ENCODE measurements around the gene KLHL2. TPM values are rescaled to one million over a fixed set of nuclear protein-coding genes. Genes with fewer than 3 reads are reported as not detected.

KLHL2 gene
- total RNA-seq, 1 donor from 2014 or later, result 28.2 TPM

DNA sequence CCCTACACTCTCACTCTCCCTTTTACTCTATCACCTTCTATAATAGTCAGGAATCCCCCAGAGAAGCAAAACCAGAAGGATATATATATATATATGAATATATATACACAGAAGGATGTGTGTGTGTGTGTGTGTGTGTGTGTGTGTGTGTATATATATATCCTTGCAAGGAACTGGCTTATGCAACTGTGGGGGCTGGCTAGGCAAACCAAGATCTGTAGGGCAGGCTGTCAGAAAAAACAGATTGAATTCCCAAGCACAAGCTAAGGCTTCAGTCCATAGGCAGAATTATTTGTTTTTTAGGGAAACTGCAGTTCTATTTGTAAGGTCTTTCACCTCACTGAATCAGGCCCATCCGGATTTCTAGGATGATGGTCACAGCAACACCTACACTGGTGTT lies 13.0 kb upstream of the KLHL2 start:
- Histone ChIP-seq H3K27me3 (ENCODE audit: insufficient read depth, low read length) (no peaks in the 10 kb centered on the region), H3K36me3 (ENCODE audit: insufficient read depth, low read length) (no peaks in the 10 kb centered on the region), H4K20me1 (ENCODE audit: insufficient read depth, low read length) (no peaks in the 10 kb centered on the region), H3K9ac (ENCODE audit: low read length) (no peak overlapping the region), H3K79me2 (ENCODE audit: insufficient read depth, low read length) (no peaks in the 10 kb centered on the region), H3K9me3 (ENCODE audit: insufficient read depth, low read depth, low read length) (no peaks in the 10 kb centered on the region), H3K4me1 (ENCODE audit: insufficient read depth, low read length) (no peaks in the 10 kb centered on the region), H3K27ac (ENCODE audit: low read depth, low read length) (no peak overlapping the region), H2AFZ (ENCODE audit: low read depth, low read length) (no peak overlapping the region), H3K4me2 (ENCODE audit: low read length) (no peak overlapping the region), H3K4me3 (ENCODE audit: insufficient read depth, low read depth, low read length) (no peak overlapping the region)
- Mint-ChIP-seq H3K4me3 (ENCODE audit: unreplicated experiment) (no peak overlapping the region), H3K36me3 (ENCODE audit: low read depth, unreplicated experiment) (no peaks in the 10 kb centered on the region), H3K27me3 (ENCODE audit: low read depth, unreplicated experiment) (no peaks in the 10 kb centered on the region), H3K4me1 (ENCODE audit: low read depth, unreplicated experiment) (peaks cover 20% of the 10 kb centered on the region), H3K27ac (ENCODE audit: unreplicated experiment) (no peak overlapping the region), H3K9me3 (ENCODE audit: unreplicated experiment) (no peaks in the 10 kb centered on the region)
- DNase-seq (ENCODE audit: low read depth), result no peak
- no peak for FAIRE-seq
- TF ChIP-seq EZH2 (IDR thresholded peaks at IDR 0.05; ENCODE audit: insufficient read depth, low read length), result no peak
- TF ChIP-seq, protein P1, sequence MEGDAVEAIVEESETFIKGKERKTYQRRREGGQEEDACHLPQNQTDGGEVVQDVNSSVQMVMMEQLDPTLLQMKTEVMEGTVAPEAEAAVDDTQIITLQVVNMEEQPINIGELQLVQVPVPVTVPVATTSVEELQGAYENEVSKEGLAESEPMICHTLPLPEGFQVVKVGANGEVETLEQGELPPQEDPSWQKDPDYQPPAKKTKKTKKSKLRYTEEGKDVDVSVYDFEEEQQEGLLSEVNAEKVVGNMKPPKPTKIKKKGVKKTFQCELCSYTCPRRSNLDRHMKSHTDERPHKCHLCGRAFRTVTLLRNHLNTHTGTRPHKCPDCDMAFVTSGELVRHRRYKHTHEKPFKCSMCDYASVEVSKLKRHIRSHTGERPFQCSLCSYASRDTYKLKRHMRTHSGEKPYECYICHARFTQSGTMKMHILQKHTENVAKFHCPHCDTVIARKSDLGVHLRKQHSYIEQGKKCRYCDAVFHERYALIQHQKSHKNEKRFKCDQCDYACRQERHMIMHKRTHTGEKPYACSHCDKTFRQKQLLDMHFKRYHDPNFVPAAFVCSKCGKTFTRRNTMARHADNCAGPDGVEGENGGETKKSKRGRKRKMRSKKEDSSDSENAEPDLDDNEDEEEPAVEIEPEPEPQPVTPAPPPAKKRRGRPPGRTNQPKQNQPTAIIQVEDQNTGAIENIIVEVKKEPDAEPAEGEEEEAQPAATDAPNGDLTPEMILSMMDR (IDR thresholded peaks at IDR 0.05; ENCODE audit: insufficient read depth, low read depth, low read length), result no peak

GRCh38 chr4:165198329-165198728 lies 9.0 kb upstream of the KLHL2 start:
- H3K27me3 ChIP-seq (ENCODE audit: insufficient read depth, low read length), result no peaks in the 10 kb centered on the region
- no peak overlapping the region for H2AFZ ChIP-seq (ENCODE audit: low read depth, low read length)
- Mint-ChIP-seq H3K4me1 (ENCODE audit: low read depth, unreplicated experiment) (no peaks in the 10 kb centered on the region), H3K27me3 (ENCODE audit: low read depth, unreplicated experiment) (no peaks in the 10 kb centered on the region), H3K36me3 (ENCODE audit: low read depth, unreplicated experiment) (no peaks in the 10 kb centered on the region), H3K9me3 (ENCODE audit: unreplicated experiment) (no peaks in the 10 kb centered on the region), H3K27ac (ENCODE audit: unreplicated experiment) (no peak overlapping the region), H3K4me3 (ENCODE audit: unreplicated experiment) (no peak overlapping the region)
- H3K4me2 ChIP-seq (ENCODE audit: low read length), result no peak overlapping the region
- H3K79me2 ChIP-seq (ENCODE audit: insufficient read depth, low read length), result no peaks in the 10 kb centered on the region
- no peak overlapping the region for H3K4me3 ChIP-seq (ENCODE audit: insufficient read depth, low read depth, low read length)
- no peaks in the 10 kb centered on the region for H4K20me1 ChIP-seq (ENCODE audit: insufficient read depth, low read length)
- no peak for TF ChIP-seq EZH2 (IDR thresholded peaks at IDR 0.05; ENCODE audit: insufficient read depth, low read length)
- TF ChIP-seq, protein P1 (IDR thresholded peaks at IDR 0.05; ENCODE audit: insufficient read depth, low read depth, low read length), result no peak
- DNase-seq (ENCODE audit: low read depth), result peak; percentile 71
- no peak overlapping the region for H3K9ac ChIP-seq (ENCODE audit: low read length)
- FAIRE-seq, result no peak
- no peaks in the 10 kb centered on the region for H3K9me3 ChIP-seq (ENCODE audit: insufficient read depth, low read depth, low read length)
- no peaks in the 10 kb centered on the region for H3K36me3 ChIP-seq (ENCODE audit: insufficient read depth, low read length)
- H3K4me1 ChIP-seq (ENCODE audit: insufficient read depth, low read length), result no peaks in the 10 kb centered on the region
- H3K27ac ChIP-seq (ENCODE audit: low read depth, low read length), result no peak overlapping the region

DNA sequence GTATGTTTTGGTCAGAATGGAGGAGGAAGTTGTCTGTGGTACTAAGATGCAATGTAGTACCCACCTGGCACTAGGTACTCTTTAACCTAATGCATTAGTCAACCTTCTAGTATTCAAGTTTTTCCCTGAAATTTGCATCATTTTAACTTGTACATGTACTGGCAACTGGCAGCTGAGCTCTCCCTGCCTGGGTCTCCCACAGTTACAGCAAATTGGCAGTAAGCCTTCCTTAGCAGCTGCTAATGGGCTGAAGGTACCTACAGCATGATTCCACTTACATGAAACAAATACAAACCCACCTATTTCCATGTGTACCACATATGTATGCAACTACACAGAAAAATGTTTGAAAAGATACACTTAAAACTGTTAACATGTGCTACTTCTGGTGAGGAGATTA lies 8.1 kb upstream of the KLHL2 start:
- TF ChIP-seq, protein P1 (IDR thresholded peaks at IDR 0.05; ENCODE audit: insufficient read depth, low read depth, low read length), result no peak
- no peak for TF ChIP-seq EZH2 (IDR thresholded peaks at IDR 0.05; ENCODE audit: insufficient read depth, low read length)
- Mint-ChIP-seq H3K27ac (ENCODE audit: unreplicated experiment) (no peak overlapping the region), H3K4me1 (ENCODE audit: low read depth, unreplicated experiment) (peaks cover 6% of the 10 kb centered on the region), H3K4me3 (ENCODE audit: unreplicated experiment) (no peak overlapping the region), H3K36me3 (ENCODE audit: low read depth, unreplicated experiment) (no peaks in the 10 kb centered on the region), H3K9me3 (ENCODE audit: unreplicated experiment) (no peaks in the 10 kb centered on the region), H3K27me3 (ENCODE audit: low read depth, unreplicated experiment) (no peaks in the 10 kb centered on the region)
- Histone ChIP-seq H3K9ac (ENCODE audit: low read length) (no peak overlapping the region), H3K27ac (ENCODE audit: low read depth, low read length) (no peak overlapping the region), H3K4me1 (ENCODE audit: insufficient read depth, low read length) (peaks cover 5% of the 10 kb centered on the region), H3K36me3 (ENCODE audit: insufficient read depth, low read length) (no peaks in the 10 kb centered on the region), H3K4me3 (ENCODE audit: insufficient read depth, low read depth, low read length) (no peak overlapping the region), H3K27me3 (ENCODE audit: insufficient read depth, low read length) (no peaks in the 10 kb centered on the region), H3K79me2 (ENCODE audit: insufficient read depth, low read length) (no peaks in the 10 kb centered on the region), H2AFZ (ENCODE audit: low read depth, low read length) (no peak overlapping the region), H3K9me3 (ENCODE audit: insufficient read depth, low read depth, low read length) (no peaks in the 10 kb centered on the region), H4K20me1 (ENCODE audit: insufficient read depth, low read length) (no peaks in the 10 kb centered on the region), H3K4me2 (ENCODE audit: low read length) (no peak overlapping the region)
- DNase-seq (ENCODE audit: low read depth) (peak; percentile 45), FAIRE-seq (no peak)

Data from astrocyte (in vitro differentiated cells and primary cell).